CD4-positive, alpha-beta T cell treated with Interleukin-6 at 100 ng/mL for 8 hours (primary cell): Measurements from ENCODE around the gene MINDY4.

Experiments used
- DNase-seq: peaks from one replicate; pipeline ENCODE4 v3.0.0-alpha.2; 2020; ENCODE audit warnings: mixed read lengths, low spot score

The MINDY4 gene

GRCh38 chr7:30771174-30771879 lies at the start of gene MINDY4:
TSS of gene MINDY4 (plus strand) at chr7:30771417. CDS start at chr7:30771494, 77 bp downstream.
- DNase-seq = peak; percentile 65

GRCh38 chr7:30722187-30722586 lies 49.0 kb upstream of the MINDY4 start:
- DNase-seq = no peak

- no peak for DNase-seq
These were observed 48.5 kb upstream of the MINDY4 start for GRCh38 chr7:30722671-30723070.

GRCh38 chr7:30723776-30724175 lies 47.4 kb upstream of the MINDY4 start:
- no peak for DNase-seq

- peak; percentile 30 for DNase-seq
These were observed 44.8 kb upstream of the MINDY4 start for GRCh38 chr7:30726296-30727006.

- peak; percentile 81 for DNase-seq
These were observed 43.9 kb upstream of the MINDY4 start for GRCh38 chr7:30727061-30727945.

GRCh38 chr7:30728591-30729100 lies 42.6 kb upstream of the MINDY4 start:
- DNase-seq = no peak

GRCh38 chr7:30729642-30730041 lies 41.6 kb upstream of the MINDY4 start:
- DNase-seq = no peak

- no peak for DNase-seq
These were observed 41.1 kb upstream of the MINDY4 start for GRCh38 chr7:30730097-30730496.

GRCh38 chr7:30730996-30731395 lies 40.2 kb upstream of the MINDY4 start:
- DNase-seq = no peak

GRCh38 chr7:30731581-30731980 lies 39.6 kb upstream of the MINDY4 start:
- no peak for DNase-seq

GRCh38 chr7:30732606-30733005 lies 38.6 kb upstream of the MINDY4 start:
- no peak for DNase-seq

- no peak for DNase-seq
These were observed 38.0 kb upstream of the MINDY4 start for GRCh38 chr7:30733216-30733615.

GRCh38 chr7:30733691-30734090 lies 37.5 kb upstream of the MINDY4 start:
- no peak for DNase-seq

GRCh38 chr7:30734497-30734896 lies 36.7 kb upstream of the MINDY4 start:
- DNase-seq = no peak

- DNase-seq = no peak
These were observed 35.6 kb upstream of the MINDY4 start for GRCh38 chr7:30735631-30736030.

- no peak for DNase-seq
These were observed 34.9 kb upstream of the MINDY4 start for GRCh38 chr7:30736291-30736690.

- DNase-seq = peak; percentile 16
These were observed 32.9 kb upstream of the MINDY4 start for GRCh38 chr7:30738026-30738915.

GRCh38 chr7:30739691-30740090 lies 31.5 kb upstream of the MINDY4 start:
- no peak for DNase-seq

- peak; percentile 70 for DNase-seq
These were observed 30.6 kb upstream of the MINDY4 start for GRCh38 chr7:30740417-30741181.

- DNase-seq = no peak
These were observed 29.9 kb upstream of the MINDY4 start for GRCh38 chr7:30741289-30741688.
